HG03045 (cell line): ENCODE data around the gene PPCS.
"Not testable (repeated sequence)": the region's sequence is repeated elsewhere in the genome, so short reads cannot be mapped to it uniquely, and the experiment has no call there.

Source experiments
- ATAC-seq: cut with Tn5 transposase; IDR thresholded peaks from one replicate; pipeline ENCODE4 v1.9.1; 2021; ENCODE audit warnings: mild to moderate bottlenecking, moderate library complexity; ENCODE audit not compliant: unreplicated experiment

The PPCS gene

DNA sequence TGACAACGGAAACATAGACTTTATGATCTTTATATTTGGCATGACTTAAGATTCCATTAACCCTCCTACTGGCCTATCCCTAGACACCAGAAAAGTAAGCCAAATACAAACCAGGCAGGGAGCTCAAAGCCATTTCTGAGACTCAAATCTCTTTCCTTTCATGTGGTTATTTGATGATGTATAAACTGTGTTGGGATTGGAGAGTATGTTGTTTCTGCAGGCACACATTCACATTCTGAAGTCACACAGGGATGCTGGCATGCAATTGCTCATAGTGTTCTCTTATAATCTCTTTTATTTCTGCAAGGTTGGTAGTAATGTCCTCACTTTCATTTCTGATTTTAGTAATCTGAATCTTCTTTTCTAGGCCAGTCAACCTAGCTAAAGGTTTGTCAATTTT lies 6.3 kb upstream of the PPCS start:
- no peak for ATAC-seq

DNA sequence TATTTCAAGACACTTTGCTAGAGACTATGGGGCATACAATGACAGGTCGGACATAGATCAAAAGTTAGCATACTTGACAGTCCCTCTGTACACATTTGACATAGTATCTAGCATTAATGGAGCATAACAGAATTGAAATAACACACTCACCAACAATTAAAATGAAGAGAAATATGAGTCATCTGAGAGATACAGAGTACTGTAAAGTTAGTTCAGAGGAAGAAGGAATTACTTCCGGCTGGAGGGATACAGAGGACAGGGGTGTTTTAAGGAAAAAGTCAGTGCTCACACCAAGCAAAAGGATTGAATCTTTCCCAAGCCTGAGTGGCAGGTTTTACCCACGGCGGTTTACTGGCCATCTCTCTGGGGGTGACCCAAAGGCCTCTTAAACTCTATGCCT lies 3.0 kb upstream of the PPCS start:
- ATAC-seq = no peak

DNA sequence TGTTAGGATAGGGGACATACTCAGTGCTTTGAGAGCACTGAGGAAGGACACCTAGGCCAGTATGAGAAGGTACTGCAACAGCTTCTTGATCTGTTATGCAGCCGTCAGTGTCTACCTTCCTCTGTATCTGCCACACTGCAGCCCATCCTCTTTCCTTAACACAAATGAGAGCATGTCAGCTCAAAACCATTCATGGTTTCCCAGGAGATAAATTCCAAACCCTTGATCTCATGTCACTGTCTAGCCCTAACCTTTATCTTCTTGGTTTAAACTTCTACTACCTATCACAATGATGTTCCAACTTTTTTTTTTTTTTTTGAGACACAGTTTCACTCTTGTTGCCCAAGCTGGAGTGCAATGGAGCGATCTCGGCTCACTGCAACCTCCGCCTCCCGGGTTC lies 1.9 kb upstream of the PPCS start:
- ATAC-seq = no peak

DNA sequence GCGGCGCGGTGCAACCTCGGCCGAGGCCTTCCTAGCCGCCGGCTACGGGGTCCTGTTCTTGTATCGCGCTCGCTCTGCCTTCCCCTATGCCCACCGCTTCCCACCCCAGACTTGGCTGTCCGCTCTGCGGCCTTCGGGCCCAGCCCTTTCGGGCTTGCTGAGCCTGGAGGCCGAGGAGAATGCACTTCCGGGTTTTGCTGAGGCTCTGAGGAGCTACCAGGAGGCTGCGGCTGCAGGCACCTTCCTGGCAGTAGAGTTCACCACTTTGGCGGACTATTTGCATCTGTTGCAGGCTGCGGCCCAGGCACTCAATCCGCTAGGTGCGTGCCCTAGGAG lies 379 bp downstream of the PPCS start:
- ATAC-seq = peak; percentile 55

DNA sequence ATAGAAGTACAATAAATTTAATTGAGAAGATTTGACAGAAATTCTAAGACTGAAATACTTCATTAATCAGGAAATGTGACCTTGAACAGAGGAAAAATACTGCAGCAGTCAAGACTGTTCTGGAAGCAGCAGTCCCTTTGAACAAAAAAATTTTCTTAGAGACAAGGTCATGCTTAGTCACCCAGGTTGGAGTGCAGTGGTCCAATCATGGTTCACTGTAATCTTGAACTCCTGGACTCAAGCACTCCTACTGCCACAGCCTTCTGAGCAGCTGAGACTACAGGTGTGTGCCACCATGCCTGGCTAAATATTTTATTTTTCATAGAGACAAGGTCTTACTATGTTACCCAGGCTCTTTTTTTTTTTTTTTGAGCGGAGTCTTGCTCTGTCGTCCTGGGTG lies 4.9 kb downstream of the PPCS start:
- no peak for ATAC-seq

DNA sequence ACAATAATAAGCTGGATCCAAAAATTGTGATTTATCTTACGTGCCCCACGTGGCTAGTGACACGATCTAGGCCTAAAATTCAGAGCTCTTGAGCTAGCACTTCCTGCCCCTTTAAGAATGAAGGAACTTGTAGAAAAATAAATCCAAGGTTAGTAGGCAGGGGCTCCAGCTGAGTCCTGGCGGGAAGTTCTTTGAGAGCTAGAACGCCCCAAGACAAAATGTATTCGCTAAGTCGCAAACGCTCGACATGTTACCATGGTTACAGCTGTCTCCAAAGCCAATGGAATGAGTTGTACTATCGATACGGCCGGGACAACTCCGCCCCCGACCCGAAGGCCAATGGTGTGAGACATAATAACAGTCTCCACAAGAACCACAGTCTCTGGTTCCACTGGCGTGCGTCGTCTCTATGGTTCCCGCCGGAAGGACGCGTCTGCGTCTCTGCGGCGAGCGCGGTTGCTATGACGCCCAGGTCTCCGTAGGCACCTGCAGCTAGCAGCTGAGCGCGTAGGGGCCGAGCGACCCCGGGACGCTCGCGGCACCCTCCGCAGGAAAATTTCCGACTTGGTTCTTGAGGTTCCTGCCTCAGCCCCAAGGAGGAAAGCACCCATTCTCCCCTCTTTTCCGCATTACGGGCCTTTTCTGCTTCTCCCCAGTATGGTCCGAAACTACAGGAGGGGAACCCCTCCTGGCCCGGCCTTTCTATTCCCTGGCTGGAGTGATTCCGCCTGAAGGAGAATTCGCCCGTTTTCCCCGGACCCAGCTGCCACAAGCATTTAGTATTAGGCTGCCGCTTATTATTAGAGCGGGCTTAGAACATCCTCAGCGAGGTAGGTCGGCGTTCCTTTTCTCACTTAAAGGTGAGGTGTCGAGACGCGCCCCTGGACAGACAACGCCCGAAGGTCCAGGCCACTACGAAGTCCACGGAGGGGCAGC lies 6.8 kb downstream of the PPCS start, which contains the start of gene CCDC30:
CCDC30 (plus strand) TSS at position 459 of the 936 bp plus-strand sequence. CDS start 17,266 bp downstream, outside the sequence.
- peak; percentile 99 for ATAC-seq

DNA sequence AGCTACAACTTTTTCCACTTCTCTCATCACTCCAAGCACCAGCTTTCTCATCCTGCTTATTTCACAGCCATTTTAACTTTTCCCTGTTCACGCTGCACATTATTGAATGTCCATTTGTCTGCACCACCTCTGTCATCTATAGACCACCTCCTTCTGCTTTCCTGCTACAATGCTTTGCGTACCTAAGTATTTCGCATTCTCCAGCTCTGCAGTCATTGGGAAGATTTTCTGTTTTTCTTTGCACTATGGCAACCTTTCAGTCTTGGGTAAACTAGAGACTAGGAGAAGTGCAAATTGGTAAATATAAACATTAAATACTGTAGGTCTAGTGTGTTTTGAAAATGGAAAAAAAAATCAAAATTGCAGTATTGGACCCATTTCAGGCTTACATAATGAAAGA lies 7.6 kb downstream of the PPCS start:
- no peak for ATAC-seq

DNA sequence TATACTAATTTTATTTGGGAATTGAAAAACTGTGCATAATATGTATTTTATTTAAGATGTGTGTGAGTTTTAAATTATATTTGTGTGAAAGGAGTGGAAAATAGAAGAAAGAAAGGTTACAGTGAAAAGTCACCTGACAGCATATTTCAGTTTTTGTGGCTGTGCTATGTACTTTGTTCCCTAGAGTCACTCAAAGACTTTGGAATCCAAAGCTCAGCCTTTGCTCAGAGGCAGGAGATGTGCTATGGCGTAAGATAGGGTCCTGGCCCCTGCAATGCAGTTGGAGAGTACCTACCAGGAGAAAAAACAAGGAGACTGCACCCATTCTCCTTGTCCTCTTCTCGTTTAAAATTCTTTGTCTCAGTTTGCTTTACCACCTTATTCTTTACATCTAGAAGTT lies 9.7 kb downstream of the PPCS start:
- ATAC-seq = no peak

DNA sequence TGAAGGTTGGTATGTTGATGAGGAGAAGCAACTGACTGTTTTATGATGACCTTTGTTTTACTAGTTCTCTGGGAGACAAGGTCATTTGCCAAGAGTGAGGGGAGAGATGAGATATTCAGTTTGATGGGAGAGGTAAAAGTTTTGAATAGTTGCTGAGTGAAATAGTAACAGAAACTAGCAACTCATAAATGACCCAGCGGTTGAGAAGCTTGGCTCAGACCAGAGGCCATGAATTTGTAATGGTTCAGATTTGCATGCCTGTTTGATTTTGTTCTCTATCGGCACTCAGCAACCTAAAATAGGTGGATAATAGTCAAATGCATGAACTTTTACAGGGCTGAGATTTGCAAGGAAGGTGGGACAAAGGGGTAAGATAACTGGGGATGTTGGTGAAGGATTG lies 13.4 kb downstream of the PPCS start:
- no peak for ATAC-seq

DNA sequence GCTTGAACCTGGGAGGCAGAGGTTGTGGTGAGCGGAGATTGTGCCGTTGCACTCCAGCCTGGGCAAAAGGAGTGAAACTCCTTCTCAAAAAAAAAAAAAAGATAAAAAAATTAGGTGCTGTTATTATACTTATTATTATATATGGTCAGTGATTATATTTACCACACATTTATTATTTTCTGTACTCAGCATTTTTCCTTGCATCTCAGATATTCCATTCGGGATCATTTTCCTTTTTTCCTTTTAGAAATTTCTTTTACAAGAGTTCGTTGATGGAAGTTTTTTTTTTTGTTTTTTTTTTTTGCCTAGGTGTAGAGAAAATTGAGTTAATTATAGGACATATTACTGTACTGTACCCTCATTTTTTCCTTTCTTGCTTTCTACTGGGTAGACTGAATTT lies 20.3 kb downstream of the PPCS start:
- no peak for ATAC-seq

DNA sequence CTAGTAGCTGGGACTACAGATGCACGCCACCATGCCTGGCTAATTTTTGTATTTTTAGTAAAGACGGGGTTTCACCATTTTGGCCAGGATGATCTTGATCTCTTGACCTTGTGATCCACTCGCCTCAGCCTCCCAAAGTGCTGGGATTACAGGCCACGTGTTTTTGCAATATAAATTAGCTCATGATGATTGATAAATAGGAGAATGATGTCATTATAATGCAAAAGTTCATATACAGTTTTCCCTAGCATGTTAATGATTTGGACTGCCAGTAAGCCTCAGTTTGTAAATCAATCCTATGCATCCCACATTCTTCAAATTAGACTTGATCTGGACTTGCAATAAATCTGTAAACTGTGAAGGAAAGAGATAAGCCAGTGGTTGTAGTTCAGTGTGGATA lies 21.0 kb downstream of the PPCS start:
- not testable (repeated sequence) for ATAC-seq

DNA sequence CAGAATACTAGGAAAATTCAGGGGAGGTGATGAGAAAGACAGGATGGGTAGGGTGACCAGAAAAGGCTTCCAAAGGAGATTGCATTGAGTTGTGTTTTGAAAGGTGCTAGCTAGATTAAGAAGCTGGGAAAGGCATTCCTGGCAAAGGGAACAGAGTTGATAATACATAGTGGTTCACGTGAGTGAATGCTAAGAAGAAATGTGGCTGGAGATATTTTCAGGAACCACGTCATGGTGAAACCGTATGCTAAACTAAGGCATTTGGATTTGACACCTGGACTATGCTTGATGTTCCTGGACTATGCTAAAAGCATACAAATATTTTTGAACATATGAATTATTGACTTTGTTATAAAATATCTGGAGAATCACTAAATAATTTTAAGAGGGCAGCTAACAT lies 21.4 kb downstream of the PPCS start:
- ATAC-seq = no peak

DNA sequence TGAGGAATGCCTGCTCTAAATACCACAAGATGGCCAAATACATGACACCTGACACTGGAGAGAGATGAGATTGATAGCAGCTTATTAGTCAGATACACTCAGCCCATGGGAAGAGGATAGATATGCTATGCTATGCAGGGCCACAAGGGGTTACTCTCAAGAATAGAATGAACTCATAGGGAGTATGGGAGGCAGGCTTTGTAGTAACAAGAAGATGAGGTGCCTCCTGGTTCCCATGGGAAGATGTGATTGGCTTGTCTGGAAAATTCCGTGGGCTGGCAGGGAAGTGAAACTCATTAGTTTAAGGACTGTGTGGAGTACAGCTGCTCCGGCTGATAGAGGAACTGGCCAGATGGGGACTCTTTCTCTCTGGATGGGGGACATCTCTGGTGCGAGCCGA lies 23.3 kb downstream of the PPCS start:
- ATAC-seq = no peak

DNA sequence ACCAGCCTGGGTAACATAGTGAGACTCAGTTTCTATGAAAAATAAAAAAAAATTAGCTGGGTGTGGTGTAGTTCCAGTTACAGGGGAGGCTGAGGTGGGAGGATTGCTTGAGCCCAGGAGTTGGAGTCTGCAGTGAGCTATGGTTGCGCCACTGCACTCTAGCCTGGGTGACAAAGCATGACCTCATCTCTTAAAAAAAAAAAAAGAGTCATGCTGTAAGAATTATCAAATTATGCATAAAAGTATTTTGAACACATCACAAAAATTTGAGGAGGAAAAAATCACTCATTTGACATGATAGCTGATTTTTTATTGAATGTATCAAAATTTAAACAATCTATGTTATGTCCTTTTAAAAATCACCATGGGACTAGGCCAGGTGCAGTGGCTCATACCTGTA lies 24.6 kb downstream of the PPCS start:
- ATAC-seq = no peak

DNA sequence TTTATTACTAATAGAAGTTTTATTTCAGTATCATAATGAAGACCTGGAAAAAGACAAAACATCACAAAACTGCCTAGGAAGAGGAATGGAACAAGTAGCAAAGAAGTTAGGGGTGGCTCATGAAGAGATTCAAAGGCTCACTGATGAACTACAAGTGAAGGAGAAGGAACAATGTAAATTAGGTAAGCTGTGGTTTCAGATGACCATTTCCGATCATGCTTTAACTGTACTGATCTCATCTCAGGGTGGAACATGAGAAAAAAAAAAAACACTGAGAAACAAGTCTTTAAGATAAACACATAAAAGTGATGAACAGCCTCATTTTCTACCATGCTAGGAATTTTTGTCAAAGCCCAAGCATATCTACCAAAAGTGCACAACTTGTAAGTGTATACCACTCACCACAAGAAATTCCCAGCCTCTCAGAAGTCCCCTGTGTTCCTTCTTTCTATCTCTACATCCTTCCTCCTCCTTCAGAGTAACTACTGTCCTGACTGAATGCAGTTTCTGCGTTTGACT lies 26.4 kb downstream of the PPCS start:
- no peak for ATAC-seq

DNA sequence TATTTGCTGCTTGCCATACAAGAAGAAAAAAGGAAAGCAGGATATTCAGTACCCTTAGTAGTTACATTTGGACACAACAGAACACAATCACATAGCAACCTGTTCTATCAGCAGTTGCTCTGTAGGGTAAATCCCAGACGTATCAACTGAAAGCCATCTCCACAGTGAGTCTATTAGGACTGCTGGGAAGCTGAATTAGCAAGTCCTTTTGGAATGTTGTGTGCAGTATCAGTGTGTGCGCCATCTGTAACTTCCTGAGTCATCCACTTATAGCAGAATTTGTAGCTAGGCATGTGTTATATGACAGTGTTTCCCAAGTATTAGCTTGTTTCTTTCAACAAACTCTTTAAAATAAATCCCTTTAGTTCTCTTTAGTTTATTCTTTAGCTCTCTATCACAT lies 28.0 kb downstream of the PPCS start:
- ATAC-seq = no peak

DNA sequence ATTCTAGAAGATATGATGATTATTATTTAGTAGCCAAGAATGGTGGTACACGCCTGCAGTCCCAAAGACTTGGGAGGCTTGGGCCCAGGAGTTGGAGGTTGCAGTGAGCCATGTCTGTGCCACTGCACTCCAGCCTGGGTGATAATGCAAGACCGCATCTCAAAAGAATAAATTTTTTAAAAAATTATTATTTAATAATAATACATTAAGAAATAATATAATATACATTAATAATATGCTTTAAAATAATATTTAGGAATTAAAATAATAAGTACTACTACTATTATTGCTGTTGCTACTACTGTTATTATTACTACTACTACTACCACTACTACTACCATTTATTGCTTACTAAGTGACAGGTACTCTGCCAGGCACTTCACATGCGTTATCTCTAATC lies 33.9 kb downstream of the PPCS start:
- ATAC-seq = no peak

DNA sequence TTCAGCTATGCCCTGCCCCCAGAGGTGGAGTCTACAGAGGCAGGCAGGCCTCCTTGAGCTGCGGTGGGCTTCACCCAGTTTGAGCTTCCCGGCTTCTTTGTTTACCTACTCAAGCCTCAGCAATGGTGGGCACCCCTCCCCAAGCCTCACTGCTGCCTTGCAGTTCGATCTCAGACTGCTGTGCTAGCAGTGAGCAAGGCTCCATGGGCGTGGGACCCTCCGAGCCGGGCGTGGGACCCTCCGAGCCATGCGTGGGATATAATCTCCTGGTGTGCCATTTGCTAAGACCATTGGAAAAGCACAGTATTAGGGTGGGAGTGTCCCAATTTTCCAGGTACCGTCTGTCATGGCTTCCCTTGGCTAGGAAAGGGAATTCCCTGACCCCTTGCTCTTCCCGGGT lies 45.7 kb downstream of the PPCS start:
- ATAC-seq = not testable (repeated sequence)

DNA sequence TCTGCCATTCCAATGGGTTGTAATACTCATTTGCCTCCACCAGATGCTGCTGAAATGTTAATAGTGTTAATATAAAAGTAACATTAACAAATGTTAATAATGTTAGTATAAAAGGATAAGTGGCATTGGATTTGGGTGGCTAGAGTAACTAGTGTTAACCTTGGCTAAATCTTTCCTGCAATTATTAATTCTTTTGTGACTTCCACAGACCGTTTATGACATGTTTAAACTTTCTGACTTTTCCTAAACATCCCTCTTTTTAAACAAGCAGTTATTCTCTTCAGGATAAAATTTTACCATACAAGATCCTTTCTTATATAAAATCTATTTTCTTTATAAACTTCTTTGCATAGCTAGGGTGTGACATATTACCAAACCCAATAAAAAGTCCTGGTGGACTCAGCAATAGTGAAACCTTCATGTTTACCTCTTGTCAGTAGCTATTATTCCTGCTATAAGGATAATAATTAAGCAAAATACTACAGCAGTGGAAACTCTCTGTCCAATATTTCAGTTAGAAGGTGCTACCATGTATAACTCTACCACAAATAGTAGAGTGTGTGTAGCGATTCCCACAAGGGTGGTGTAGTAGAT lies 48.3 kb downstream of the PPCS start:
- no peak for ATAC-seq

DNA sequence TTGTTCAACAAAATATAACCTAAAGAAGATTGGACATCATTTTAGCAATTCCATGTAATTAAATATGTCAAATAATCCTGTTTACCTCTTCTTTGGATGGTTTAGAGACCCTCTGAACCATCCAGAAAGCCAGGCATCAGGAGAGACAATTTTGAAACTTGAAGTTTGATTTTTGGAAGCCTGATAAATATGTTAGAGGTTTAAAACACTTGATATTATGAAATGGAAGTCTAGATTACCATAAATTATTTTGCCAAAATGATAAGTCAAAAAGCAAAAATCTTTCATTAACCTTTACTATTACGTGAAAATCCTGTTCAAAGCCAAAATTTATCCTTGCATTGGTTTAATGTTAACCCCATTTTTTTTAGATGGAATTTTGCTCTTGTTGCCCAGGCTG lies 50.2 kb downstream of the PPCS start:
- no peak for ATAC-seq
